GM12801 (cell line): ENCODE data around the gene SLC38A1.

Experiments
- CTCF ChIP-seq: IDR thresholded peaks from one replicate; pipeline ENCODE4 v1.5.1; 2011; ENCODE audit warnings: control low read depth; ENCODE audit not compliant: insufficient read length; ENCODE audit errors: extremely low read depth

SLC38A1 gene

GRCh38 chr12:46208370-46208769, 60.5 kb downstream of the SLC38A1 start:
- TF ChIP-seq CTCF = no peak

- no peak for TF ChIP-seq CTCF
Measured at GRCh38 chr12:46207644-46208043, 61.2 kb downstream of the SLC38A1 start.

GRCh38 chr12:46206471-46206870, 62.4 kb downstream of the SLC38A1 start:
- no peak for TF ChIP-seq CTCF

GRCh38 chr12:46205294-46205693, 63.5 kb downstream of the SLC38A1 start:
- no peak for TF ChIP-seq CTCF

- no peak for TF ChIP-seq CTCF
Measured at GRCh38 chr12:46201284-46201789, 67.5 kb downstream of the SLC38A1 start.

- no peak for TF ChIP-seq CTCF
Measured at GRCh38 chr12:46200551-46200950, 68.3 kb downstream of the SLC38A1 start.

GRCh38 chr12:46198913-46199312, 69.9 kb downstream of the SLC38A1 start:
- TF ChIP-seq CTCF = no peak

GRCh38 chr12:46197883-46198282, 71.0 kb downstream of the SLC38A1 start:
- no peak for TF ChIP-seq CTCF
